Endothelial cell of umbilical vein (primary cell): ENCODE data around the gene ZBTB7C. TPM values are rescaled to one million over a fixed set of nuclear protein-coding genes. Genes with fewer than 3 reads are reported as not detected.

Experiments used
- BruUV-seq: library from RNA; stranded (reverse); fragments of 400-500 nt; replicated peaks from 2 replicates; lab custom pipeline; 2021; lab: Mats Ljungman, UMichigan
- CTCF ChIA-PET: fragments of 300-600, 350-600 bp; sonication (Branson Sonifier 250); formaldehyde crosslinking; loops from one replicate; lab custom pipeline; 2021; ENCODE audit warnings: antibody characterized with exemption, inconsistent platforms; lab: Charles Lee
- POLR2A ChIA-PET: fragments of 300-600, 350-600 bp; sonication (Branson Sonifier 250); formaldehyde crosslinking; loops from one replicate; lab custom pipeline; 2021; ENCODE audit warnings: antibody characterized with exemption, inconsistent platforms; lab: Charles Lee
- DNase-seq: peaks from one replicate; pipeline ENCODE4 v3.0.0-alpha.2; 2011; ENCODE audit warnings: low read depth, low spot score
- FAIRE-seq: peaks from 2 replicates; lab custom pipeline; 2011; peaks lifted over from hg19 to GRCh38; lab: Jason Lieb, UNC
- H2AFZ ChIP-seq: 2 replicates; pipeline ENCODE4 v1.6.0; 2012; ENCODE audit warnings: low read depth, low read length, control low read depth, inconsistent platforms
- H3K27ac ChIP-seq: 2 replicates; pipeline ENCODE4 v1.5.1; 2011; ENCODE audit warnings: low read depth, mild to moderate bottlenecking, control low read depth, low read length, moderate library complexity; ENCODE audit not compliant: insufficient read depth
- H3K27me3 ChIP-seq, 2 experiments: 2 replicates each; pipeline versions ENCODE4 v1.6.0 to v1.6.1; 2011; ENCODE audit warnings: low read length in 2 of 2, mixed read lengths in 1 of 2; ENCODE audit not compliant: control insufficient read depth in 2 of 2, insufficient read depth in 2 of 2
- H3K36me3 ChIP-seq, 2 experiments: 2 replicates in 1 of 2; 3 replicates in 1 of 2; pipeline ENCODE4 v1.5.1; 2011; ENCODE audit warnings: low read length in 2 of 2, mild to moderate bottlenecking in 1 of 2, moderate library complexity in 1 of 2; ENCODE audit not compliant: control insufficient read depth in 2 of 2, insufficient read depth in 2 of 2; ENCODE audit errors: extremely low read depth in 1 of 2
- H3K4me1 ChIP-seq: 3 replicates; pipeline ENCODE4 v1.5.1; 2011; ENCODE audit warnings: mild to moderate bottlenecking, low read length; ENCODE audit not compliant: control insufficient read depth, insufficient read depth; ENCODE audit errors: extremely low read depth
- H3K4me2 ChIP-seq: 2 replicates; pipeline ENCODE4 v1.6.1; 2011; ENCODE audit warnings: low read length, control low read depth, mixed read lengths; ENCODE audit not compliant: insufficient read depth
- H3K4me3 ChIP-seq, 3 experiments: fragments of 200-600 bp in 1 of 3; sonication (generic), shearing (Covaris generic) in 1 of 3; replicated peaks in 1 of 3; 2 replicates each; pipeline ENCODE4 v1.5.1; 2011 to 2016; ENCODE audit warnings: control low read depth in 3 of 3, low read length in 3 of 3, mild to moderate bottlenecking in 2 of 3, inconsistent platforms in 1 of 3, low read depth in 1 of 3, moderate library complexity in 1 of 3; ENCODE audit not compliant: insufficient read depth in 1 of 3
- H3K79me2 ChIP-seq: 2 replicates; pipeline ENCODE4 v1.6.0; 2012; ENCODE audit warnings: low read length, inconsistent platforms; ENCODE audit not compliant: control insufficient read depth, insufficient read depth
- H3K9ac ChIP-seq: replicated peaks from 2 replicates; pipeline ENCODE3; 2011; ENCODE audit warnings: low read length, control low read depth; ENCODE audit not compliant: insufficient read depth; ENCODE audit errors: extremely low read depth
- H3K9me1 ChIP-seq: replicated peaks from 3 replicates; pipeline ENCODE4 v1.6.0; 2011; ENCODE audit warnings: mild to moderate bottlenecking, low read length; ENCODE audit not compliant: control insufficient read depth, insufficient read depth; ENCODE audit errors: extremely low read depth
- H3K9me3 ChIP-seq: replicated peaks from 2 replicates; pipeline ENCODE4 v1.5.1; 2012; ENCODE audit warnings: low read length, inconsistent platforms; ENCODE audit not compliant: control insufficient read depth, insufficient read depth
- H4K20me1 ChIP-seq: replicated peaks from 2 replicates; pipeline ENCODE3; 2011; ENCODE audit warnings: mild to moderate bottlenecking, low read length; ENCODE audit not compliant: control insufficient read depth, insufficient read depth; ENCODE audit errors: extremely low read depth
- EZH2 ChIP-seq: IDR thresholded peaks from 2 replicates; pipeline ENCODE4 v1.6.1; 2012; ENCODE audit warnings: borderline replicate concordance, low read depth, mild to moderate bottlenecking, moderate library complexity, low read length, inconsistent platforms; ENCODE audit not compliant: severe bottlenecking
- FOS ChIP-seq: IDR thresholded peaks from 2 replicates; pipeline ENCODE4 v1.6.1; 2011; ENCODE audit warnings: mild to moderate bottlenecking, low read length, moderate library complexity, borderline replicate concordance; ENCODE audit not compliant: insufficient read depth
- GATA2 ChIP-seq: IDR thresholded peaks from 2 replicates; pipeline ENCODE4 v1.7.0; 2011; ENCODE audit warnings: low read depth, mild to moderate bottlenecking, moderate library complexity, mixed read lengths, low read length; ENCODE audit not compliant: insufficient read length, insufficient read depth
- JUN ChIP-seq: IDR thresholded peaks from 2 replicates; pipeline ENCODE4 v1.6.1; 2011; ENCODE audit warnings: borderline replicate concordance, low read depth; ENCODE audit not compliant: insufficient read length, insufficient read depth
- MYC ChIP-seq: IDR thresholded peaks from one replicate; pipeline ENCODE4 v1.6.1; 2011; ENCODE audit warnings: mild to moderate bottlenecking, low read depth, low read length
- POLR2A ChIP-seq: IDR thresholded peaks from 2 replicates; pipeline ENCODE4 v1.6.1; 2012; ENCODE audit warnings: low read depth, mild to moderate bottlenecking, control low read depth, low read length
- POLR2AphosphoS5 ChIP-seq: IDR thresholded peaks from 2 replicates; pipeline ENCODE4 v1.6.1; 2012; ENCODE audit warnings: low read depth, mild to moderate bottlenecking, control low read depth, low read length, moderate library complexity; ENCODE audit not compliant: insufficient read depth
- dilution Hi-C: fragments of 300-500 bp; cut with MboI; formaldehyde crosslinking; loops from one replicate; pipeline ENCODE4 v1.15.0; 2019; ENCODE audit warnings: low sequenced_read_pairs; ENCODE audit not compliant: extremely low pct_ligation_motif_present
- intact Hi-C: fragments of 100-400 bp; cut with micrococcal nuclease; formaldehyde crosslinking; loops from one replicate; pipeline ENCODE4 v1.10.0; 2022
- polyA plus RNA-seq, 4 experiments: library from polyadenylated mRNA; depleted of rRNA in 3 of 4; stranded (reverse) in 3 of 4; unstranded in 1 of 4; fragments of >200 nt; gene quantifications; 2 replicates each; pipeline versions ENCODE4 v1.2.1 to v1.2.3, GENCODE V29; 2011 to 2012; ENCODE audit warnings: missing spikeins in 1 of 4
- total RNA-seq: library from RNA; stranded (reverse); gene quantifications from 2 replicates; pipeline ENCODE4 v1.2.3, GENCODE V29; 2021
- TF ChIP-seq, protein P1 (sequence below): IDR thresholded peaks from 2 replicates; pipeline ENCODE4 v1.6.1; 2011; ENCODE audit not compliant: insufficient read depth, insufficient read length
- TF ChIP-seq, protein P2 (sequence below), 2 donors: IDR thresholded peaks; 1 replicate in 1 of 2; 2 replicates in 1 of 2; pipeline ENCODE4 v1.5.1; 2011; ENCODE audit warnings: low read length in 2 of 2, mild to moderate bottlenecking in 2 of 2, moderate library complexity in 2 of 2, control low read depth in 1 of 2, inconsistent platforms in 1 of 2, low read depth in 1 of 2; ENCODE audit not compliant: insufficient read depth in 1 of 2; ENCODE audit errors: extremely low read depth in 1 of 2

Gene ZBTB7C
- total and polyA plus RNA-seq, 2 donors (not counting 3 experiments of a cell fraction or from before 2014, with no cell fraction given) = not detected

GRCh38 chr18:47997338-47997780 lies 411.8 kb downstream of the ZBTB7C start:
- no peaks in the 10 kb centered on the region for H3K9me1 ChIP-seq
- DNase-seq = no peak

GRCh38 chr18:47996091-47996541 lies 413.1 kb downstream of the ZBTB7C start:
- no peaks in the 10 kb centered on the region for H3K9me3 ChIP-seq
- H3K4me1 ChIP-seq = no peaks in the 10 kb centered on the region
- ChIA-PET POLR2A (no interaction called here), CTCF (interaction anchor here (1.0 to 2.1 kb wide), 2 partner anchors 8 to 12 kb away, joined by 3 to 9 read pairs; no protein-coding TSS in a partner anchor)
- BruUV-seq = no TSS peak
- no peak overlapping the region for H3K4me3 ChIP-seq
- H4K20me1 ChIP-seq = no peaks in the 10 kb centered on the region
- H3K27ac ChIP-seq = no peak overlapping the region
- no peaks in the 10 kb centered on the region for H3K36me3 ChIP-seq
- dilution Hi-C loops = no loop called here
- peaks cover 0 to 2% of the 10 kb centered on the region in 2 experiments for H3K27me3 ChIP-seq
- no peaks in the 10 kb centered on the region for H3K79me2 ChIP-seq
- no peak for FAIRE-seq
- no peak for DNase-seq
- TF ChIP-seq EZH2 = no peak
- no peak for TF ChIP-seq JUN
- no peak for TF ChIP-seq MYC
- no peak for TF ChIP-seq FOS
- TF ChIP-seq GATA2 = no peak
- no peak for TF ChIP-seq POLR2A
- no peak for TF ChIP-seq POLR2AphosphoS5
- TF ChIP-seq, protein P1, sequence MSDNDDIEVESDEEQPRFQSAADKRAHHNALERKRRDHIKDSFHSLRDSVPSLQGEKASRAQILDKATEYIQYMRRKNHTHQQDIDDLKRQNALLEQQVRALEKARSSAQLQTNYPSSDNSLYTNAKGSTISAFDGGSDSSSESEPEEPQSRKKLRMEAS = no peak
- H3K9me1 ChIP-seq = no peaks in the 10 kb centered on the region
- H3K9ac ChIP-seq = no peak overlapping the region
- H2AFZ ChIP-seq = no peak overlapping the region
- no peak overlapping the region for H3K4me2 ChIP-seq
- intact Hi-C loops = no loop called here

More at GRCh38 chr18:47997338-47997780, 411.8 kb downstream of the ZBTB7C start:
- no peak overlapping the region for H3K27ac ChIP-seq
- no peak overlapping the region for H2AFZ ChIP-seq
- CTCF ChIA-PET = interaction anchor here (0.8 to 2.1 kb wide), 6 partner anchors 9 to 225 kb away, joined by 3 to 9 read pairs (median 5); no protein-coding TSS in a partner anchor
- TF ChIP-seq, protein P1 = no peak
- TF ChIP-seq, protein P2, sequence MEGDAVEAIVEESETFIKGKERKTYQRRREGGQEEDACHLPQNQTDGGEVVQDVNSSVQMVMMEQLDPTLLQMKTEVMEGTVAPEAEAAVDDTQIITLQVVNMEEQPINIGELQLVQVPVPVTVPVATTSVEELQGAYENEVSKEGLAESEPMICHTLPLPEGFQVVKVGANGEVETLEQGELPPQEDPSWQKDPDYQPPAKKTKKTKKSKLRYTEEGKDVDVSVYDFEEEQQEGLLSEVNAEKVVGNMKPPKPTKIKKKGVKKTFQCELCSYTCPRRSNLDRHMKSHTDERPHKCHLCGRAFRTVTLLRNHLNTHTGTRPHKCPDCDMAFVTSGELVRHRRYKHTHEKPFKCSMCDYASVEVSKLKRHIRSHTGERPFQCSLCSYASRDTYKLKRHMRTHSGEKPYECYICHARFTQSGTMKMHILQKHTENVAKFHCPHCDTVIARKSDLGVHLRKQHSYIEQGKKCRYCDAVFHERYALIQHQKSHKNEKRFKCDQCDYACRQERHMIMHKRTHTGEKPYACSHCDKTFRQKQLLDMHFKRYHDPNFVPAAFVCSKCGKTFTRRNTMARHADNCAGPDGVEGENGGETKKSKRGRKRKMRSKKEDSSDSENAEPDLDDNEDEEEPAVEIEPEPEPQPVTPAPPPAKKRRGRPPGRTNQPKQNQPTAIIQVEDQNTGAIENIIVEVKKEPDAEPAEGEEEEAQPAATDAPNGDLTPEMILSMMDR (IDR thresholded peaks at IDR 0.05; ENCODE audit: extremely low read depth in 1 of 2, insufficient read depth in 1 of 2, low read depth in 1 of 2, low read length in 2 of 2) = peak in 1 of 2 donors; percentile 60
- POLR2A ChIA-PET = no interaction called here
- FAIRE-seq = no peak
- no peak overlapping the region for H3K4me3 ChIP-seq
- H3K4me2 ChIP-seq = no peak overlapping the region
- no peak overlapping the region for H3K9ac ChIP-seq
- H3K79me2 ChIP-seq = no peaks in the 10 kb centered on the region
- no peaks in the 10 kb centered on the region for H3K36me3 ChIP-seq
- dilution Hi-C loops (no loop called here), intact Hi-C loops (loop anchor here (1.0 kb wide), 1 partner anchor 225 kb away; no protein-coding TSS in a partner anchor)
- no TSS peak for BruUV-seq
- H4K20me1 ChIP-seq = no peaks in the 10 kb centered on the region
- H3K4me1 ChIP-seq = no peaks in the 10 kb centered on the region
- no peaks in the 10 kb centered on the region for H3K9me3 ChIP-seq
- peaks cover 0 to 2% of the 10 kb centered on the region in 2 experiments for H3K27me3 ChIP-seq
